PC-9 (cell line): ENCODE measurements around the gene ELMO1.

Experiments used
- EZH2 ChIP-seq: fragments of 200-600 bp; sonication (generic); IDR thresholded peaks from 2 replicates; pipeline ENCODE4 v1.8.0; 2017; ENCODE audit warnings: antibody characterized with exemption, low read depth
- TF ChIP-seq, protein P1 (sequence below): fragments of 200-600 bp; sonication (generic); conservative IDR thresholded peaks from 2 replicates; pipeline ENCODE4 v1.6.1; 2017; ENCODE audit warnings: mixed run types, antibody characterized with exemption, mild to moderate bottlenecking, moderate library complexity

- TF ChIP-seq, protein P1, sequence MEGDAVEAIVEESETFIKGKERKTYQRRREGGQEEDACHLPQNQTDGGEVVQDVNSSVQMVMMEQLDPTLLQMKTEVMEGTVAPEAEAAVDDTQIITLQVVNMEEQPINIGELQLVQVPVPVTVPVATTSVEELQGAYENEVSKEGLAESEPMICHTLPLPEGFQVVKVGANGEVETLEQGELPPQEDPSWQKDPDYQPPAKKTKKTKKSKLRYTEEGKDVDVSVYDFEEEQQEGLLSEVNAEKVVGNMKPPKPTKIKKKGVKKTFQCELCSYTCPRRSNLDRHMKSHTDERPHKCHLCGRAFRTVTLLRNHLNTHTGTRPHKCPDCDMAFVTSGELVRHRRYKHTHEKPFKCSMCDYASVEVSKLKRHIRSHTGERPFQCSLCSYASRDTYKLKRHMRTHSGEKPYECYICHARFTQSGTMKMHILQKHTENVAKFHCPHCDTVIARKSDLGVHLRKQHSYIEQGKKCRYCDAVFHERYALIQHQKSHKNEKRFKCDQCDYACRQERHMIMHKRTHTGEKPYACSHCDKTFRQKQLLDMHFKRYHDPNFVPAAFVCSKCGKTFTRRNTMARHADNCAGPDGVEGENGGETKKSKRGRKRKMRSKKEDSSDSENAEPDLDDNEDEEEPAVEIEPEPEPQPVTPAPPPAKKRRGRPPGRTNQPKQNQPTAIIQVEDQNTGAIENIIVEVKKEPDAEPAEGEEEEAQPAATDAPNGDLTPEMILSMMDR: no peak
- TF ChIP-seq EZH2: no peak
These were observed 13.5 kb upstream of the ELMO1 start for GRCh38 chr7:37462138-37462537.
